ENCODE data around the gene MTCL1.

MTCL1 gene

GRCh38 chr18:8688216-8688800 is 17.0 kb upstream of the MTCL1 start:
- DNase-seq (ENCODE audit: low spot score), result no peak

- DNase-seq (ENCODE audit: low spot score), result no peak
Observed at GRCh38 chr18:8688816-8689215, 16.5 kb upstream of the MTCL1 start.

- DNase-seq (ENCODE audit: low spot score), result no peak
Observed at GRCh38 chr18:8689517-8689916, 15.8 kb upstream of the MTCL1 start.

- no peak for DNase-seq (ENCODE audit: low spot score)
Observed at GRCh38 chr18:8694891-8695290, 10.5 kb upstream of the MTCL1 start.

- DNase-seq (ENCODE audit: low spot score), result no peak
Observed at GRCh38 chr18:8695932-8696517, 9.3 kb upstream of the MTCL1 start.

- DNase-seq (ENCODE audit: low spot score), result peak; percentile 50
Observed at GRCh38 chr18:8696749-8697211, 8.6 kb upstream of the MTCL1 start.

- no peak for DNase-seq (ENCODE audit: low spot score)
Observed at GRCh38 chr18:8699126-8699525, 6.2 kb upstream of the MTCL1 start.

- no peak for DNase-seq (ENCODE audit: low spot score)
Observed at GRCh38 chr18:8699948-8700347, 5.4 kb upstream of the MTCL1 start.

GRCh38 chr18:8701546-8702118 is 3.7 kb upstream of the MTCL1 start:
- no peak for DNase-seq (ENCODE audit: low spot score)

GRCh38 chr18:8702668-8703067 is 2.7 kb upstream of the MTCL1 start:
- DNase-seq (ENCODE audit: low spot score), result no peak

GRCh38 chr18:8703092-8703709 is 2.2 kb upstream of the MTCL1 start:
- DNase-seq (ENCODE audit: low spot score), result no peak

GRCh38 chr18:8703781-8704301 is 1.5 kb upstream of the MTCL1 start:
- DNase-seq (ENCODE audit: low spot score), result no peak

GRCh38 chr18:8704361-8705237 is 757 bp upstream of the MTCL1 start:
- peak; percentile 90 for DNase-seq (ENCODE audit: low spot score)

GRCh38 chr18:8705961-8706790 is 820 bp downstream of the MTCL1 start:
- DNase-seq (ENCODE audit: low spot score), result peak; percentile 9

GRCh38 chr18:8706791-8707555 is 1.6 kb downstream of the MTCL1 start:
- no peak for DNase-seq (ENCODE audit: low spot score)

GRCh38 chr18:8707556-8708300 is 2.4 kb downstream of the MTCL1 start:
- no peak for DNase-seq (ENCODE audit: low spot score)

GRCh38 chr18:8708670-8709069 is 3.3 kb downstream of the MTCL1 start:
- no peak for DNase-seq (ENCODE audit: low spot score)

- DNase-seq (ENCODE audit: low spot score), result no peak
Observed at GRCh38 chr18:8709248-8710059, 4.1 kb downstream of the MTCL1 start.

GRCh38 chr18:8711736-8712135 is 6.4 kb downstream of the MTCL1 start:
- no peak for DNase-seq (ENCODE audit: low spot score)

Measured in LoVo (cell line).